IMR-90 (cell line): Measurements from ENCODE around the gene CACNA2D3.

Source experiments
- BHLHE40 ChIP-seq: fragments of 150-350 bp; IDR thresholded peaks from 2 replicates; pipeline ENCODE4 v1.6.1; 2016; ENCODE audit warnings: mild to moderate bottlenecking, low read depth, low read length
- CEBPB ChIP-seq: IDR thresholded peaks from 2 replicates; pipeline ENCODE4 v1.6.1; 2012; ENCODE audit warnings: low read depth, low read length, improper control_type of control experiment
- MAZ ChIP-seq: IDR thresholded peaks from 2 replicates; pipeline ENCODE4 v1.6.1; 2012; ENCODE audit warnings: low read depth, mild to moderate bottlenecking, low read length, improper control_type of control experiment, moderate library complexity, borderline replicate concordance
- MXI1 ChIP-seq: IDR thresholded peaks from 2 replicates; pipeline ENCODE4 v1.6.1; 2012; ENCODE audit warnings: low read depth, mild to moderate bottlenecking, low read length, moderate library complexity, borderline replicate concordance
- NFE2L2 ChIP-seq: fragments of 150-350 bp; IDR thresholded peaks from 2 replicates; pipeline ENCODE4 v1.6.1; 2016; ENCODE audit warnings: low read depth, mild to moderate bottlenecking, low read length
- POLR2A ChIP-seq: IDR thresholded peaks from 2 replicates; pipeline ENCODE4 v1.6.1; 2012; ENCODE audit warnings: mild to moderate bottlenecking, low read depth, low read length
- RAD21 ChIP-seq: IDR thresholded peaks from 2 replicates; pipeline ENCODE4 v1.6.1; 2012; ENCODE audit warnings: low read length, improper control_type of control experiment
- RCOR1 ChIP-seq: IDR thresholded peaks from 2 replicates; pipeline ENCODE4 v1.6.1; 2012; ENCODE audit warnings: mild to moderate bottlenecking, low read length, improper control_type of control experiment; ENCODE audit not compliant: insufficient replicate concordance
- SMC3 ChIP-seq: fragments of 150-350 bp; IDR thresholded peaks from 2 replicates; pipeline ENCODE4 v1.6.1; 2016; ENCODE audit warnings: low read depth, mild to moderate bottlenecking, antibody characterized with exemption, low read length, moderate library complexity
- TF ChIP-seq, protein P1 (sequence below): fragments of 150-350 bp; IDR thresholded peaks from 2 replicates; pipeline ENCODE4 v1.6.1; 2016; ENCODE audit warnings: low read depth, mild to moderate bottlenecking, low read length, moderate library complexity, borderline replicate concordance
- TF ChIP-seq, protein P2 (sequence below): conservative IDR thresholded peaks from 2 replicates; pipeline ENCODE4 v1.5.1; 2012; ENCODE audit warnings: mild to moderate bottlenecking, low read depth, low read length, improper control_type of control experiment
- TF ChIP-seq, protein P3 (sequence below): fragments of 150-350 bp; IDR thresholded peaks from 2 replicates; pipeline ENCODE4 v1.6.1; 2017; ENCODE audit warnings: mild to moderate bottlenecking, antibody characterized with exemption, low read length, low read depth

DNA sequence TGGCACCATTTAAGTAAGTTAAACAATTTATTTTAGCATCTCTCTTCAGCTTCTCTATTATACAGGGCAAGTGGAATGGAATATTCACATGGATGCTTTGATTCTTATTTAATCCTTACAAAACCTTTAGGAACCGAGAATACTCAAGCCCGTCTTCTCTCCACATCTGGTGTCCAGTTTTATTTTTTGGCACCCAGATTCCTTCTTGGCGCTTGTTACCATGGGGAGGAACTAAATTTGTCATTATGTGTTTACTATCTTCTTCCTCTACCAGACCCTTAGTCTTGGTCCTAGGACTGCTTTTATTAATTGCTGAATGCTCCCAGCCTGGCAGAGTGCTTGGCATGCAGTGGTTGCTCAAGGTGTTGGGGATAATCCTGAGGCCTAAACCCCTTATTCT, 138.8 kb downstream of the CACNA2D3 start:
- TF ChIP-seq POLR2A (no peak), SMC3 (no peak), RCOR1 (no peak), MXI1 (no peak), RAD21 (no peak), BHLHE40 (no peak), CEBPB (no peak), MAZ (no peak), NFE2L2 (no peak)
- TF ChIP-seq, protein P1, sequence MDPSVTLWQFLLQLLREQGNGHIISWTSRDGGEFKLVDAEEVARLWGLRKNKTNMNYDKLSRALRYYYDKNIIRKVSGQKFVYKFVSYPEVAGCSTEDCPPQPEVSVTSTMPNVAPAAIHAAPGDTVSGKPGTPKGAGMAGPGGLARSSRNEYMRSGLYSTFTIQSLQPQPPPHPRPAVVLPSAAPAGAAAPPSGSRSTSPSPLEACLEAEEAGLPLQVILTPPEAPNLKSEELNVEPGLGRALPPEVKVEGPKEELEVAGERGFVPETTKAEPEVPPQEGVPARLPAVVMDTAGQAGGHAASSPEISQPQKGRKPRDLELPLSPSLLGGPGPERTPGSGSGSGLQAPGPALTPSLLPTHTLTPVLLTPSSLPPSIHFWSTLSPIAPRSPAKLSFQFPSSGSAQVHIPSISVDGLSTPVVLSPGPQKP: no peak
- TF ChIP-seq, protein P2, sequence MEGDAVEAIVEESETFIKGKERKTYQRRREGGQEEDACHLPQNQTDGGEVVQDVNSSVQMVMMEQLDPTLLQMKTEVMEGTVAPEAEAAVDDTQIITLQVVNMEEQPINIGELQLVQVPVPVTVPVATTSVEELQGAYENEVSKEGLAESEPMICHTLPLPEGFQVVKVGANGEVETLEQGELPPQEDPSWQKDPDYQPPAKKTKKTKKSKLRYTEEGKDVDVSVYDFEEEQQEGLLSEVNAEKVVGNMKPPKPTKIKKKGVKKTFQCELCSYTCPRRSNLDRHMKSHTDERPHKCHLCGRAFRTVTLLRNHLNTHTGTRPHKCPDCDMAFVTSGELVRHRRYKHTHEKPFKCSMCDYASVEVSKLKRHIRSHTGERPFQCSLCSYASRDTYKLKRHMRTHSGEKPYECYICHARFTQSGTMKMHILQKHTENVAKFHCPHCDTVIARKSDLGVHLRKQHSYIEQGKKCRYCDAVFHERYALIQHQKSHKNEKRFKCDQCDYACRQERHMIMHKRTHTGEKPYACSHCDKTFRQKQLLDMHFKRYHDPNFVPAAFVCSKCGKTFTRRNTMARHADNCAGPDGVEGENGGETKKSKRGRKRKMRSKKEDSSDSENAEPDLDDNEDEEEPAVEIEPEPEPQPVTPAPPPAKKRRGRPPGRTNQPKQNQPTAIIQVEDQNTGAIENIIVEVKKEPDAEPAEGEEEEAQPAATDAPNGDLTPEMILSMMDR: no peak
- TF ChIP-seq, protein P3, sequence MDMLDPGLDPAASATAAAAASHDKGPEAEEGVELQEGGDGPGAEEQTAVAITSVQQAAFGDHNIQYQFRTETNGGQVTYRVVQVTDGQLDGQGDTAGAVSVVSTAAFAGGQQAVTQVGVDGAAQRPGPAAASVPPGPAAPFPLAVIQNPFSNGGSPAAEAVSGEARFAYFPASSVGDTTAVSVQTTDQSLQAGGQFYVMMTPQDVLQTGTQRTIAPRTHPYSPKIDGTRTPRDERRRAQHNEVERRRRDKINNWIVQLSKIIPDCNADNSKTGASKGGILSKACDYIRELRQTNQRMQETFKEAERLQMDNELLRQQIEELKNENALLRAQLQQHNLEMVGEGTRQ: no peak
